Measurements from ENCODE around the gene AP3S2.

DNA sequence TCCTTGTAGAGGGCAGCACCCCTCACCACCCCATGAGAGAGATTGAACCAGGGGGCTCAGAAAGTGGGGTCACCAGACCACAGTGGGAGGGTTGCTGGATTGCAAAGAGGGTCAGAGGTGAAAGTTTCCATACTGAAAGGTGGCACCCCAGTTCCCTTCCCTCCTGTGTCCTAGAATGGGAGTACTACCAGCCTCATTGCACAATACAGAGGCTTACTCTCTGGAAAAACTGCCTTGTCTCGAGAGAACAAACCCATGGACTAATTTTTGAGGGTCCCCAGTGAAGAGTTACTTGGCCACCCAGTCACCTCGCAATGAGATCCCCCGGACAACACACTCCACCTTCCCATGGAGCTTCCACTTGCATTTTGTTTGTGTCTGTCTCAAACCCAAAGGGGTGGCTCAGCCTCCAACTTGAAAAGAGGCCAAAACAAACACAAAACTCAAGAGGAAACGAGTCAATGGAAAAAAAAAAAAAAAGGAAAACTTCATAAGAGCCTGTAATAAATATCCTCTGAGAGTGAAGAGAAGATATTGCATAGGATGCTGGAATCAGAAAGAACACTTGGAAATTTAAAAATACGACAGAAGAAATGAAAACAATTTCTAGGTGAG, 99.1 kb downstream of the AP3S2 start:
- TF ChIP-seq, protein P1, sequence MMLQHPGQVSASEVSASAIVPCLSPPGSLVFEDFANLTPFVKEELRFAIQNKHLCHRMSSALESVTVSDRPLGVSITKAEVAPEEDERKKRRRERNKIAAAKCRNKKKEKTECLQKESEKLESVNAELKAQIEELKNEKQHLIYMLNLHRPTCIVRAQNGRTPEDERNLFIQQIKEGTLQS (IDR thresholded peaks at IDR 0.05; ENCODE audit: insufficient read depth, low read depth, low read length), result no peak
- TF ChIP-seq EZH2 (IDR thresholded peaks at IDR 0.05; ENCODE audit: low read depth, low read length, severe bottlenecking), result no peak
- TF ChIP-seq ZNF274 (IDR thresholded peaks at IDR 0.05; ENCODE audit: borderline replicate concordance, extremely low read depth, low read length), result no peak
- TF ChIP-seq SP1 (IDR thresholded peaks at IDR 0.05; ENCODE audit: low read depth, low read length), result no peak
- TF ChIP-seq POLR2A (IDR thresholded peaks at IDR 0.05; ENCODE audit: control extremely low read depth in 1 of 2, low read depth in 2 of 2, low read length in 2 of 2), result no peak
- TF ChIP-seq, protein P2, sequence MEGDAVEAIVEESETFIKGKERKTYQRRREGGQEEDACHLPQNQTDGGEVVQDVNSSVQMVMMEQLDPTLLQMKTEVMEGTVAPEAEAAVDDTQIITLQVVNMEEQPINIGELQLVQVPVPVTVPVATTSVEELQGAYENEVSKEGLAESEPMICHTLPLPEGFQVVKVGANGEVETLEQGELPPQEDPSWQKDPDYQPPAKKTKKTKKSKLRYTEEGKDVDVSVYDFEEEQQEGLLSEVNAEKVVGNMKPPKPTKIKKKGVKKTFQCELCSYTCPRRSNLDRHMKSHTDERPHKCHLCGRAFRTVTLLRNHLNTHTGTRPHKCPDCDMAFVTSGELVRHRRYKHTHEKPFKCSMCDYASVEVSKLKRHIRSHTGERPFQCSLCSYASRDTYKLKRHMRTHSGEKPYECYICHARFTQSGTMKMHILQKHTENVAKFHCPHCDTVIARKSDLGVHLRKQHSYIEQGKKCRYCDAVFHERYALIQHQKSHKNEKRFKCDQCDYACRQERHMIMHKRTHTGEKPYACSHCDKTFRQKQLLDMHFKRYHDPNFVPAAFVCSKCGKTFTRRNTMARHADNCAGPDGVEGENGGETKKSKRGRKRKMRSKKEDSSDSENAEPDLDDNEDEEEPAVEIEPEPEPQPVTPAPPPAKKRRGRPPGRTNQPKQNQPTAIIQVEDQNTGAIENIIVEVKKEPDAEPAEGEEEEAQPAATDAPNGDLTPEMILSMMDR (IDR thresholded peaks at IDR 0.05; ENCODE audit: control extremely low read depth in 1 of 3, insufficient read depth in 1 of 3, low read depth in 1 of 3, low read length in 3 of 3), result no peak
- TF ChIP-seq RAD21 (IDR thresholded peaks at IDR 0.05 in 1 of 2, conservative IDR thresholded peaks at IDR 0.05 in 1 of 2; ENCODE audit: low read depth in 2 of 2, low read length in 2 of 2), result no peak
